KMS-11 (cell line): Measurements from ENCODE around the gene NT5C1A.
A peak's percentile ranks its signal among the peaks of the same experiment; 100 is the strongest.

ENCODE experiments used
- H2AFZ ChIP-seq: fragments of 200-600 bp; sonication (generic); 2 replicates; pipeline ENCODE4 v1.6.1; 2016; ENCODE audit warnings: antibody characterized with exemption, mixed run types, low read depth
- H3K27ac ChIP-seq: fragments of 200-600 bp; sonication (generic); 2 replicates; pipeline ENCODE4 v1.6.1; 2016; ENCODE audit warnings: mild to moderate bottlenecking, mixed run types
- H3K27me3 ChIP-seq: fragments of 200-600 bp; sonication (generic); 2 replicates; pipeline ENCODE4 v1.6.1; 2017; ENCODE audit warnings: mild to moderate bottlenecking, low read depth, mixed run types, moderate library complexity; ENCODE audit not compliant: insufficient read depth
- H3K36me3 ChIP-seq: fragments of 200-600 bp; sonication (generic); 2 replicates; pipeline ENCODE4 v1.6.1; 2017; ENCODE audit warnings: mild to moderate bottlenecking, mixed run types; ENCODE audit not compliant: insufficient read depth
- H3K4me1 ChIP-seq: fragments of 200-600 bp; sonication (generic); 2 replicates; pipeline ENCODE4 v1.6.1; 2016; ENCODE audit warnings: mild to moderate bottlenecking, low read depth, mixed run types; ENCODE audit not compliant: poor library complexity, severe bottlenecking
- H3K4me2 ChIP-seq: fragments of 200-600 bp; sonication (generic); 2 replicates; pipeline ENCODE4 v1.7.0; 2016; ENCODE audit warnings: mild to moderate bottlenecking, mixed run types
- H3K4me3 ChIP-seq: fragments of 200-600 bp; sonication (generic); IDR thresholded peaks from 2 replicates; pipeline ENCODE4 v1.6.1; 2017; ENCODE audit warnings: low read depth, low read length, mixed read lengths; ENCODE audit not compliant: insufficient read depth
- H3K79me2 ChIP-seq: fragments of 200-600 bp; sonication (generic); 2 replicates; pipeline ENCODE4 v1.6.1; 2016; ENCODE audit warnings: low read depth, mixed run types; ENCODE audit not compliant: insufficient read depth
- H3K9ac ChIP-seq: fragments of 200-600 bp; sonication (generic); 2 replicates; pipeline ENCODE4 v1.6.1; 2016; ENCODE audit warnings: mild to moderate bottlenecking, mixed run types
- H4K20me1 ChIP-seq: fragments of 200-600 bp; sonication (generic); 2 replicates; pipeline ENCODE4 v1.6.1; 2016; ENCODE audit warnings: mild to moderate bottlenecking, mixed run types; ENCODE audit not compliant: insufficient read depth
- TF ChIP-seq, protein P1 (sequence below): fragments of 200-600 bp; sonication (generic); conservative IDR thresholded peaks from 2 replicates; pipeline ENCODE4 v1.6.1; 2017; ENCODE audit warnings: low read depth, mild to moderate bottlenecking, antibody characterized with exemption, low read length, moderate library complexity, mixed read lengths

Gene NT5C1A

GRCh38 chr1:39642796-39643195 is 29.1 kb downstream of the NT5C1A start:
- Histone ChIP-seq H4K20me1 (no peaks in the 10 kb centered on the region), H3K4me3 (no peak overlapping the region), H3K79me2 (no peaks in the 10 kb centered on the region), H3K27me3 (0 out of 2 replicates have a peak, but pooled peaks cover under 1% of the 10 kb centered on the region), H3K4me1 (peaks cover 7% of the 10 kb centered on the region), H3K36me3 (no peaks in the 10 kb centered on the region), H2AFZ (no peak overlapping the region), H3K9ac (no peak overlapping the region), H3K4me2 (no peak overlapping the region), H3K27ac (no peak overlapping the region)
- TF ChIP-seq, protein P1, sequence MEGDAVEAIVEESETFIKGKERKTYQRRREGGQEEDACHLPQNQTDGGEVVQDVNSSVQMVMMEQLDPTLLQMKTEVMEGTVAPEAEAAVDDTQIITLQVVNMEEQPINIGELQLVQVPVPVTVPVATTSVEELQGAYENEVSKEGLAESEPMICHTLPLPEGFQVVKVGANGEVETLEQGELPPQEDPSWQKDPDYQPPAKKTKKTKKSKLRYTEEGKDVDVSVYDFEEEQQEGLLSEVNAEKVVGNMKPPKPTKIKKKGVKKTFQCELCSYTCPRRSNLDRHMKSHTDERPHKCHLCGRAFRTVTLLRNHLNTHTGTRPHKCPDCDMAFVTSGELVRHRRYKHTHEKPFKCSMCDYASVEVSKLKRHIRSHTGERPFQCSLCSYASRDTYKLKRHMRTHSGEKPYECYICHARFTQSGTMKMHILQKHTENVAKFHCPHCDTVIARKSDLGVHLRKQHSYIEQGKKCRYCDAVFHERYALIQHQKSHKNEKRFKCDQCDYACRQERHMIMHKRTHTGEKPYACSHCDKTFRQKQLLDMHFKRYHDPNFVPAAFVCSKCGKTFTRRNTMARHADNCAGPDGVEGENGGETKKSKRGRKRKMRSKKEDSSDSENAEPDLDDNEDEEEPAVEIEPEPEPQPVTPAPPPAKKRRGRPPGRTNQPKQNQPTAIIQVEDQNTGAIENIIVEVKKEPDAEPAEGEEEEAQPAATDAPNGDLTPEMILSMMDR = no peak

- peaks cover 7% of the 10 kb centered on the region for H3K4me1 ChIP-seq
- H2AFZ ChIP-seq = no peak overlapping the region
- H3K27ac ChIP-seq = no peak overlapping the region
- H3K9ac ChIP-seq = no peak overlapping the region
- 0 out of 2 replicates have a peak, but pooled peaks cover 2% of the 10 kb centered on the region for H3K27me3 ChIP-seq
- TF ChIP-seq, protein P1 = no peak
- H3K79me2 ChIP-seq = no peaks in the 10 kb centered on the region
- no peaks in the 10 kb centered on the region for H4K20me1 ChIP-seq
- no peaks in the 10 kb centered on the region for H3K36me3 ChIP-seq
- H3K4me2 ChIP-seq = no peak overlapping the region
- H3K4me3 ChIP-seq = no peak overlapping the region
Observed at GRCh38 chr1:39640861-39641260, 31.0 kb downstream of the NT5C1A start.

DNA sequence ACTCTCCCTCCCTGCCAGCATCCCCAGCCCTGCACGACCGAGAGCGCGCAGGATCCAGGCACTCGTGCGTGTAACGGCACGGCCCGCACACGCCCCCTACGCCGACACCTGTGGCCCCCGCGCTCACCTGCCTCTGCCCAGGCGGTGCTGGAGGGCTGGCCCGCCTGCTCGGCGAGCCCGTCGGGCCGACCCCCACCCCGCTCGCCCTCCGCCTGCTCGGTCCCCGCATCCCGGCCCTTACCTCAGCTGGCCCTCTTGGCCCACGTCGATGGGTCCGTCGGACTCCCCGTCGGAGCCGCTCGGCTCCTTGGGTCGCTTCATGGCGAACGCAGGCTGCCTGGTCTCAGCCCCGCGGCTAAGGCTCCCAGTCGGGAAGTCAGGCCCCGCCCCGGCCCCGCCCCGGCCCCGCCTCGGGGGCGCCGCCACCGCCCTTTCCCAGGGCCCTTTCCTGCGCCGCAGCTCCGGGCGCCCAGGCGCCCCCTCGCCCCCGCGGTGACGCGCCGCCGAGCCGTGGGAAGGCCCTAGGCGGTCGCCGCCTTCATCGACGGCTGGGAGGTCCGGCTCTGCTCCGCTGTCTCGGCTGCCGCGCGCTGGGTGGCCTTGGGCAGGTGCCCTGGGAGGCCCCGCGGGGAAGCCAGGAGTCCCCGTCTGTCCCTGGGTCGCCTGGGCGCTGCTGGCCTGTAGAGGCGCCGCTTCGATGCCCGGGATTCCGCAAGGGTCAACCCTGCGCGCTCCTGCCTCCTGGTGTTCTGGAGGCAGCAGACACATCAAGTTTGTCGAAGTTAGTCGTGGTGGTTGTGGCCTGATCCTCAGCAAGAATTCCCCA is 32.4 kb downstream of the NT5C1A start, which contains the start of gene HEYL:
TSS of gene HEYL (minus strand) at position 339 of the 826 bp plus-strand sequence. CDS start at position 321, 18 bp downstream.
- 0 out of 2 replicates have a peak, but pooled peaks cover 2% of the 10 kb centered on the region for H3K27me3 ChIP-seq
- peak within 1 kb of the TSS; percentile 35; the same call in 1 of the 2 replicates for H3K9ac ChIP-seq
- H3K4me2 ChIP-seq = peak within 1 kb of the TSS; percentile 52
- H3K36me3 ChIP-seq = no peaks in the 10 kb centered on the region
- peak within 1 kb of the TSS; percentile 63 for H3K4me3 ChIP-seq
- no peak within 1 kb of the TSS for H3K27ac ChIP-seq
- no peaks in the 10 kb centered on the region for H4K20me1 ChIP-seq
- H3K4me1 ChIP-seq = peaks cover 7% of the 10 kb centered on the region
- peak within 1 kb of the TSS; percentile 91 for H2AFZ ChIP-seq
- no peaks in the 10 kb centered on the region for H3K79me2 ChIP-seq
- TF ChIP-seq, protein P1 = peak; percentile 16; the same call in 1 of the 2 replicates

DNA sequence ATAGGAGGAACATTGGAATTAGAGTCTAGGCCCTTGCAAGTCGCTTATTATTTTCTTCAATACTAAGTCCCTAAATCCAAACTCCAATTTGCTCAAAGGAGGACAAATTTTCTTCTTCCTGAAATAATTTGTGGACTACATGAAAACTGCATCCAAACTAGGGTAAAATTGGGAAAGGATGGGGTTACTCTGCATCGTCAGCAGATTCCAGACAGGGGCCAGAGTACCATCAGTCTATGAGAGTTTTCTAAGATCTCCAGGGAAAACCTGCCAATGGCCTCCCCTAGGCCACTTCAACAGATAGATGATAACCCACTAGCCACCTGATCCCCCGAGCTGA is 33.0 kb downstream of the NT5C1A start:
- Histone ChIP-seq H3K4me3 (peak overlapping the region; percentile 63), H3K4me1 (peaks cover 7% of the 10 kb centered on the region), H3K36me3 (no peaks in the 10 kb centered on the region), H3K9ac (no peak overlapping the region), H3K79me2 (no peaks in the 10 kb centered on the region), H3K27me3 (0 out of 2 replicates have a peak, but pooled peaks cover 2% of the 10 kb centered on the region), H2AFZ (peak overlapping the region; percentile 91), H3K27ac (no peak overlapping the region), H3K4me2 (peak overlapping the region; percentile 52), H4K20me1 (no peaks in the 10 kb centered on the region)
- TF ChIP-seq, protein P1 = no peak
